Measurements from ENCODE around the gene GPR137. TPM values are rescaled to one million over a fixed set of nuclear protein-coding genes. Genes with fewer than 3 reads are reported as not detected.

The GPR137 gene
- total RNA-seq, 1 donor from 2014 or later: 57.8 TPM

DNA sequence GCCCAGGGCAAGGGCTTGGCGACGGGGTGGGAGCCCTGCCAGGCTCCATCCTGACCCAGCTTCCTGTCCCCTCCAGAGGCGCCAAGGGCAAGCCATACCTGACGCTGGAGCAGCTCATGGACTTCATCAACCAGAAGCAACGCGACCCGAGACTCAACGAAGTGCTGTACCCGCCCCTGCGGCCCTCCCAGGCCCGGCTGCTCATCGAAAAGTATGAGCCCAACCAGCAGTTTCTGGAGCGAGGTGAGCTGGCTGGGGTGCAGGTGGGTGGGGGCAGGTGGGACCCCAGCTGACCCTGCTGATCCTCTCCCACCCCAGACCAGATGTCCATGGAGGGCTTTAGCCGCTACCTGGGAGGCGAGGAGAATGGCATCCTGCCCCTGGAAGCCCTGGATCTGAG, 29.3 kb upstream of the GPR137 start:
- no peaks in the 10 kb centered on the region for H3K27me3 Mint-ChIP-seq (ENCODE audit: low read depth)
- H3K4me3 Mint-ChIP-seq (ENCODE audit: unreplicated experiment): no peak overlapping the region
- peaks cover 23% of the 10 kb centered on the region for H3K36me3 Mint-ChIP-seq (ENCODE audit: low read depth)
- DNase-seq (ENCODE audit: low spot score): no peak
- H3K4me1 Mint-ChIP-seq (ENCODE audit: low read depth): peaks cover 19% of the 10 kb centered on the region
- no peak overlapping the region for H3K27ac Mint-ChIP-seq (ENCODE audit: unreplicated experiment)
- no peaks in the 10 kb centered on the region for H3K9me3 Mint-ChIP-seq (ENCODE audit: low read depth)
- TF ChIP-seq, protein P1, sequence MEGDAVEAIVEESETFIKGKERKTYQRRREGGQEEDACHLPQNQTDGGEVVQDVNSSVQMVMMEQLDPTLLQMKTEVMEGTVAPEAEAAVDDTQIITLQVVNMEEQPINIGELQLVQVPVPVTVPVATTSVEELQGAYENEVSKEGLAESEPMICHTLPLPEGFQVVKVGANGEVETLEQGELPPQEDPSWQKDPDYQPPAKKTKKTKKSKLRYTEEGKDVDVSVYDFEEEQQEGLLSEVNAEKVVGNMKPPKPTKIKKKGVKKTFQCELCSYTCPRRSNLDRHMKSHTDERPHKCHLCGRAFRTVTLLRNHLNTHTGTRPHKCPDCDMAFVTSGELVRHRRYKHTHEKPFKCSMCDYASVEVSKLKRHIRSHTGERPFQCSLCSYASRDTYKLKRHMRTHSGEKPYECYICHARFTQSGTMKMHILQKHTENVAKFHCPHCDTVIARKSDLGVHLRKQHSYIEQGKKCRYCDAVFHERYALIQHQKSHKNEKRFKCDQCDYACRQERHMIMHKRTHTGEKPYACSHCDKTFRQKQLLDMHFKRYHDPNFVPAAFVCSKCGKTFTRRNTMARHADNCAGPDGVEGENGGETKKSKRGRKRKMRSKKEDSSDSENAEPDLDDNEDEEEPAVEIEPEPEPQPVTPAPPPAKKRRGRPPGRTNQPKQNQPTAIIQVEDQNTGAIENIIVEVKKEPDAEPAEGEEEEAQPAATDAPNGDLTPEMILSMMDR (IDR thresholded peaks at IDR 0.05): no peak

DNA sequence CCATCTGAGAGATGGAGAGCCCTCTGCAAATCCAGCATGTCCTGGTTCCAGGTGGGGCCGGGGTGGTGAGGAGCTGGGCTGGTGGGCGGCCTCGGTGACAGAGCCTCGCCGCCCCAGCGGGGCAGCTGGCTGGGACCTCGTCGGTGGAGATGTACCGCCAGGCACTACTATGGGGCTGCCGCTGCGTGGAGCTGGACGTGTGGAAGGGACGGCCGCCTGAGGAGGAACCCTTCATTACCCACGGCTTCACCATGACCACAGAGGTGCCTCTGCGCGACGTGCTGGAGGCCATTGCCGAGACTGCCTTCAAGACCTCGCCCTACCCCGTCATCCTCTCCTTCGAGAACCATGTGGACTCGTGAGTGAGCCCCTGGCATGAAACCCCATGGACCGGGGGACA, 27.3 kb upstream of the GPR137 start:
- no peak overlapping the region for H3K27ac Mint-ChIP-seq (ENCODE audit: unreplicated experiment)
- H3K9me3 Mint-ChIP-seq (ENCODE audit: low read depth): no peaks in the 10 kb centered on the region
- H3K27me3 Mint-ChIP-seq (ENCODE audit: low read depth): no peaks in the 10 kb centered on the region
- DNase-seq (ENCODE audit: low spot score): peak; percentile 87
- TF ChIP-seq, protein P1 (IDR thresholded peaks at IDR 0.05): no peak
- H3K4me1 Mint-ChIP-seq (ENCODE audit: low read depth): peaks cover 14% of the 10 kb centered on the region
- H3K36me3 Mint-ChIP-seq (ENCODE audit: low read depth): peaks cover 33% of the 10 kb centered on the region
- no peak overlapping the region for H3K4me3 Mint-ChIP-seq (ENCODE audit: unreplicated experiment)

DNA sequence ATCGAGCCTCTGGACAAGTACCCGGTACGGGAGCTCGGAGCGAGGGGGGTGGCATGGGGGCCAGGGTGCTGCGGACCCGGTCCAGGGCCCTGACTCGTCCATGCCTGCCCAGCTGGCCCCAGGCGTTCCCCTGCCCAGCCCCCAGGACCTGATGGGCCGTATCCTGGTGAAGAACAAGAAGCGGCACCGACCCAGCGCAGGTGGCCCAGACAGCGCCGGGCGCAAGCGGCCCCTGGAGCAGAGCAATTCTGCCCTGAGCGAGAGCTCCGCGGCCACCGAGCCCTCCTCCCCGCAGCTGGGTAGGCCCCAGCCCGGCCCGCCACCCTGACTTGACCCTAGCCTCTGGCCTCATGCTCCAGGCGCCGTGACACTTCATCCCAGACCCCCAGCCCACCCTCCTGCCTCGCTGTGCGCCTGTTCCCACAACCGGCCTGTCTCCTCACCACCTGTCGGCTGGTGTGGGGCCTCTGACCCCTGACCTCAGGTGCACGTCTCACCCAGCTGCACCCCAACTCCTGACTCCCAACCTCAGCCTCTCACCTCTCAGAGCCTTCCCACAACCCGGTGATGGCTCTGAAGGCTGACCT, 26.6 kb upstream of the GPR137 start:
- H3K4me1 Mint-ChIP-seq (ENCODE audit: low read depth): peaks cover 7% of the 10 kb centered on the region
- no peak overlapping the region for H3K4me3 Mint-ChIP-seq (ENCODE audit: unreplicated experiment)
- TF ChIP-seq, protein P1 (IDR thresholded peaks at IDR 0.05): no peak
- peaks cover 34% of the 10 kb centered on the region for H3K36me3 Mint-ChIP-seq (ENCODE audit: low read depth)
- no peaks in the 10 kb centered on the region for H3K27me3 Mint-ChIP-seq (ENCODE audit: low read depth)
- no peaks in the 10 kb centered on the region for H3K9me3 Mint-ChIP-seq (ENCODE audit: low read depth)
- no peak overlapping the region for H3K27ac Mint-ChIP-seq (ENCODE audit: unreplicated experiment)
- no peak for DNase-seq (ENCODE audit: low spot score)

- TF ChIP-seq, protein P1 (IDR thresholded peaks at IDR 0.05): no peak
- Mint-ChIP-seq H3K4me3 (ENCODE audit: unreplicated experiment) (no peak overlapping the region), H3K27ac (ENCODE audit: unreplicated experiment) (no peak overlapping the region), H3K27me3 (ENCODE audit: low read depth) (no peaks in the 10 kb centered on the region), H3K4me1 (ENCODE audit: low read depth) (peaks cover 5% of the 10 kb centered on the region), H3K36me3 (ENCODE audit: low read depth) (peaks cover 34% of the 10 kb centered on the region), H3K9me3 (ENCODE audit: low read depth) (no peaks in the 10 kb centered on the region)
- no peak for DNase-seq (ENCODE audit: low spot score)
These were observed 26.0 kb upstream of the GPR137 start for GRCh38 chr11:64259533-64260067.

GRCh38 chr11:64260147-64260708, 25.4 kb upstream of the GPR137 start:
- TF ChIP-seq, protein P1 (IDR thresholded peaks at IDR 0.05): no peak
- no peak overlapping the region for H3K4me3 Mint-ChIP-seq (ENCODE audit: unreplicated experiment)
- H3K9me3 Mint-ChIP-seq (ENCODE audit: low read depth): no peaks in the 10 kb centered on the region
- no peaks in the 10 kb centered on the region for H3K27me3 Mint-ChIP-seq (ENCODE audit: low read depth)
- peak overlapping the region; percentile 74 for H3K27ac Mint-ChIP-seq (ENCODE audit: unreplicated experiment)
- H3K36me3 Mint-ChIP-seq (ENCODE audit: low read depth): peaks cover 34% of the 10 kb centered on the region
- peaks cover 5% of the 10 kb centered on the region for H3K4me1 Mint-ChIP-seq (ENCODE audit: low read depth)
- no peak for DNase-seq (ENCODE audit: low spot score)

Measured in chondrocyte (in vitro differentiated cells).